ENCODE results near the gene HAUS3.

The HAUS3 gene

DNA sequence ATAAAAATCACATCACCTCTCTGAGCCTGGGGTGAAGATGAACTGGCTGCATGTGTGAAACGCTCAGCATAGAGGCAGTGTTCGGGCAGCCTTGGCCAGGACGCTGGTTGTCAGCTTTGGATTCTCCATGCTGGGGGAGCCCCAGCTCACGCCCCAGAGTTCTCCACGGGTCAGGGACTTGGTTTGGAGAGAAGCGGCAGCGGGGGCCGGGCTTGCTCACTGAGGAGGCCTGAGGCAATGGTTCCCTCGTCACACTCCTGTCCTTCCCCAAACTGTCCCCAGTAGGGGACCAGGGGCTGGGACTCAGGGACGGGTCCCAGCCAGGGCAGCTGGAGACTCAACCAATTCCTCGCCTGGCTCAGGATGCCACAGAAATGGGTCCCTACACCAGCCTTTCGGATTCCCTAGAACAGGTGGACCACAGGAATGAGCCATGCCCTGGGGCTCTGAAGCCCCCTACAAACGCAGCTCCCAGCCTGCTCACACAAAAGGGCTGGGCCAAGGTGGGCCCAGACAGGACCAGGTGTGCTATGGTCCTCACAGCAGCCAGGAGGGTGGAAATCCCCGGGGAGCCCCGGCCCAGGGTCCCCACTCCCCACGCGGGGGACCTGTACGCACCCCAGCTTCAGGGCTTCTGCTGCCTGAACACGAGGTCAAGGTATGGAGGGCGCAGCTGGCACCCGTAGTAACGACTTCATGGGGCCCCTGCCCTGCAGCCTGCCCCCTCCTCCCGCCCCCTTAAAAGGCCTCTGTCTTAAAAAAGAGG is 18.6 kb upstream of the HAUS3 start:
- no peak for ATAC-seq
- TF ChIP-seq ZNF70 (CRISPR knock-in tag; IDR thresholded peaks at IDR 0.05), result no peak
- TF ChIP-seq ZFP30 (CRISPR knock-in tag; IDR thresholded peaks at IDR 0.05), result no peak
- no peak for TF ChIP-seq OSR1 (CRISPR knock-in tag; IDR thresholded peaks at IDR 0.05)
- TF ChIP-seq PPARA (CRISPR knock-in tag; IDR thresholded peaks at IDR 0.05; ENCODE audit: borderline replicate concordance), result no peak
- no peak for TF ChIP-seq SNAI2 (CRISPR knock-in tag; IDR thresholded peaks at IDR 0.05)
- no peak for TF ChIP-seq ARNTL (CRISPR knock-in tag; IDR thresholded peaks at IDR 0.05; ENCODE audit: borderline replicate concordance, low read depth)
- no peak for TF ChIP-seq GLIS3 (CRISPR knock-in tag; IDR thresholded peaks at IDR 0.05)
- TF ChIP-seq, protein P1, sequence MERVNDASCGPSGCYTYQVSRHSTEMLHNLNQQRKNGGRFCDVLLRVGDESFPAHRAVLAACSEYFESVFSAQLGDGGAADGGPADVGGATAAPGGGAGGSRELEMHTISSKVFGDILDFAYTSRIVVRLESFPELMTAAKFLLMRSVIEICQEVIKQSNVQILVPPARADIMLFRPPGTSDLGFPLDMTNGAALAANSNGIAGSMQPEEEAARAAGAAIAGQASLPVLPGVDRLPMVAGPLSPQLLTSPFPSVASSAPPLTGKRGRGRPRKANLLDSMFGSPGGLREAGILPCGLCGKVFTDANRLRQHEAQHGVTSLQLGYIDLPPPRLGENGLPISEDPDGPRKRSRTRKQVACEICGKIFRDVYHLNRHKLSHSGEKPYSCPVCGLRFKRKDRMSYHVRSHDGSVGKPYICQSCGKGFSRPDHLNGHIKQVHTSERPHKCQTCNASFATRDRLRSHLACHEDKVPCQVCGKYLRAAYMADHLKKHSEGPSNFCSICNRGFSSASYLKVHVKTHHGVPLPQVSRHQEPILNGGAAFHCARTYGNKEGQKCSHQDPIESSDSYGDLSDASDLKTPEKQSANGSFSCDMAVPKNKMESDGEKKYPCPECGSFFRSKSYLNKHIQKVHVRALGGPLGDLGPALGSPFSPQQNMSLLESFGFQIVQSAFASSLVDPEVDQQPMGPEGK (CRISPR knock-in tag; IDR thresholded peaks at IDR 0.05; ENCODE audit: borderline replicate concordance), result no peak
- TF ChIP-seq ZNF8 (CRISPR knock-in tag; IDR thresholded peaks at IDR 0.05), result no peak
- TF ChIP-seq, protein P2, sequence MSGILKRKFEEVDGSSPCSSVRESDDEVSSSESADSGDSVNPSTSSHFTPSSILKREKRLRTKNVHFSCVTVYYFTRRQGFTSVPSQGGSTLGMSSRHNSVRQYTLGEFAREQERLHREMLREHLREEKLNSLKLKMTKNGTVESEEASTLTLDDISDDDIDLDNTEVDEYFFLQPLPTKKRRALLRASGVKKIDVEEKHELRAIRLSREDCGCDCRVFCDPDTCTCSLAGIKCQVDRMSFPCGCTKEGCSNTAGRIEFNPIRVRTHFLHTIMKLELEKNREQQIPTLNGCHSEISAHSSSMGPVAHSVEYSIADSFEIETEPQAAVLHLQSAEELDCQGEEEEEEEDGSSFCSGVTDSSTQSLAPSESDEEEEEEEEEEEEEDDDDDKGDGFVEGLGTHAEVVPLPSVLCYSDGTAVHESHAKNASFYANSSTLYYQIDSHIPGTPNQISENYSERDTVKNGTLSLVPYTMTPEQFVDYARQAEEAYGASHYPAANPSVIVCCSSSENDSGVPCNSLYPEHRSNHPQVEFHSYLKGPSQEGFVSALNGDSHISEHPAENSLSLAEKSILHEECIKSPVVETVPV (CRISPR knock-in tag; IDR thresholded peaks at IDR 0.05), result no peak
- no peak for TF ChIP-seq ZFP3 (CRISPR knock-in tag; IDR thresholded peaks at IDR 0.05)
- no peak for TF ChIP-seq TCF4 (CRISPR knock-in tag; IDR thresholded peaks at IDR 0.05; ENCODE audit: borderline replicate concordance)
- no peak for TF ChIP-seq ZC3H10 (CRISPR knock-in tag; IDR thresholded peaks at IDR 0.05)
- TF ChIP-seq BACH2 (CRISPR knock-in tag; IDR thresholded peaks at IDR 0.05; ENCODE audit: borderline replicate concordance), result no peak
- no peak for TF ChIP-seq TOX (CRISPR knock-in tag; IDR thresholded peaks at IDR 0.05; ENCODE audit: borderline replicate concordance)
- no peak for TF ChIP-seq ESRRG (CRISPR knock-in tag; IDR thresholded peaks at IDR 0.05)
- TF ChIP-seq ZNF565 (CRISPR knock-in tag; conservative IDR thresholded peaks at IDR 0.05; ENCODE audit: low read depth), result no peak
- TF ChIP-seq, protein P3, sequence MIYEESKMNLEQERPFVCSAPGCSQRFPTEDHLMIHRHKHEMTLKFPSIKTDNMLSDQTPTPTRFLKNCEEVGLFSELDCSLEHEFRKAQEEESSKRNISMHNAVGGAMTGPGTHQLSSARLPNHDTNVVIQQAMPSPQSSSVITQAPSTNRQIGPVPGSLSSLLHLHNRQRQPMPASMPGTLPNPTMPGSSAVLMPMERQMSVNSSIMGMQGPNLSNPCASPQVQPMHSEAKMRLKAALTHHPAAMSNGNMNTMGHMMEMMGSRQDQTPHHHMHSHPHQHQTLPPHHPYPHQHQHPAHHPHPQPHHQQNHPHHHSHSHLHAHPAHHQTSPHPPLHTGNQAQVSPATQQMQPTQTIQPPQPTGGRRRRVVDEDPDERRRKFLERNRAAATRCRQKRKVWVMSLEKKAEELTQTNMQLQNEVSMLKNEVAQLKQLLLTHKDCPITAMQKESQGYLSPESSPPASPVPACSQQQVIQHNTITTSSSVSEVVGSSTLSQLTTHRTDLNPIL (CRISPR knock-in tag; IDR thresholded peaks at IDR 0.05; ENCODE audit: low read depth), result no peak
- TF ChIP-seq, protein P4, sequence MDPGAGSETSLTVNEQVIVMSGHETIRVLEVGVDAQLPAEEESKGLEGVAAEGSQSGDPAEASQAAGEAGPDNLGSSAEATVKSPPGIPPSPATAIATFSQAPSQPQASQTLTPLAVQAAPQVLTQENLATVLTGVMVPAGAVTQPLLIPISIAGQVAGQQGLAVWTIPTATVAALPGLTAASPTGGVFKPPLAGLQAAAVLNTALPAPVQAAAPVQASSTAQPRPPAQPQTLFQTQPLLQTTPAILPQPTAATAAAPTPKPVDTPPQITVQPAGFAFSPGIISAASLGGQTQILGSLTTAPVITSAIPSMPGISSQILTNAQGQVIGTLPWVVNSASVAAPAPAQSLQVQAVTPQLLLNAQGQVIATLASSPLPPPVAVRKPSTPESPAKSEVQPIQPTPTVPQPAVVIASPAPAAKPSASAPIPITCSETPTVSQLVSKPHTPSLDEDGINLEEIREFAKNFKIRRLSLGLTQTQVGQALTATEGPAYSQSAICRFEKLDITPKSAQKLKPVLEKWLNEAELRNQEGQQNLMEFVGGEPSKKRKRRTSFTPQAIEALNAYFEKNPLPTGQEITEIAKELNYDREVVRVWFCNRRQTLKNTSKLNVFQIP (CRISPR knock-in tag; IDR thresholded peaks at IDR 0.05; ENCODE audit: borderline replicate concordance, low read depth), result no peak
- TF ChIP-seq CSDC2 (CRISPR knock-in tag; IDR thresholded peaks at IDR 0.05), result no peak

DNA sequence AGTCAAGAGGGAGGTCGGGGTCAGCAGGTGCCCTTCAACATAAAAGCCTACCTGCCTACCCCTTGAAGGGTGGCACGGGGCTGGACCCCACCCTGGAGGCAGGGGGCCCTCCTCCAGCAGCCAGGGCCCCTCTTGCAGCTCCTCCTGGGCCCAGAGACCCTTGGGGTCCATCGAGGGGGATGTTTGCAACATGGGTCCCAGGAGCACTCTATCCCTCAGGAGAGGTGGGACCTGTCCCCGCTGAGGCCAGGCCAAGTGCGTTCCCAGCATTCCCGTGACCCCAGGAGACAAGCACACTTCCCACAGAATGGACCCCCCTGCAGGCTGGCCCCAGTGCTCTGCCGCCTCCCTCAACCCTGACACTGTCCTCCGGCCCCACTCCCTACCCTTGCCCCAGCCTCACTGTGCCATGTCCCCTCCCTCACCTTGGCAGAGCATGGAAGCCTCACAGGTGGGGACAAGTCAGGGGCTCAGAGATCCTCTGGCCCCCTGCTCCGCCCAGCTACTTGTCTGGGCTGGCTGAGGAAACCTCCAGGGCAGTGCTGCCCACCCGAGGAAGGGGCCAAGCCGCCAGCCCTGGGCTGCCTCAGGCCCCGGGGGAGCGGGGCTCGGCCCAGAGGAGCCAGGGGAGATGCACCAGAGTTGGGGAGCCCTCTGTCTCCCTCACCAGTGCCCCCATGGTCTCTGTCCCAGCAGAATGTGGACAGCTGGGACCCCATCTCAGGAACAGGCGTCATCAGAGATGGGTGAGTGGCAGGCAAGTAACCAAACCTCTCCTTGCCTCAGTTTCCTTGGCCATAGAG is 17.8 kb upstream of the HAUS3 start:
- no peak for ATAC-seq
- TF ChIP-seq, protein P5, sequence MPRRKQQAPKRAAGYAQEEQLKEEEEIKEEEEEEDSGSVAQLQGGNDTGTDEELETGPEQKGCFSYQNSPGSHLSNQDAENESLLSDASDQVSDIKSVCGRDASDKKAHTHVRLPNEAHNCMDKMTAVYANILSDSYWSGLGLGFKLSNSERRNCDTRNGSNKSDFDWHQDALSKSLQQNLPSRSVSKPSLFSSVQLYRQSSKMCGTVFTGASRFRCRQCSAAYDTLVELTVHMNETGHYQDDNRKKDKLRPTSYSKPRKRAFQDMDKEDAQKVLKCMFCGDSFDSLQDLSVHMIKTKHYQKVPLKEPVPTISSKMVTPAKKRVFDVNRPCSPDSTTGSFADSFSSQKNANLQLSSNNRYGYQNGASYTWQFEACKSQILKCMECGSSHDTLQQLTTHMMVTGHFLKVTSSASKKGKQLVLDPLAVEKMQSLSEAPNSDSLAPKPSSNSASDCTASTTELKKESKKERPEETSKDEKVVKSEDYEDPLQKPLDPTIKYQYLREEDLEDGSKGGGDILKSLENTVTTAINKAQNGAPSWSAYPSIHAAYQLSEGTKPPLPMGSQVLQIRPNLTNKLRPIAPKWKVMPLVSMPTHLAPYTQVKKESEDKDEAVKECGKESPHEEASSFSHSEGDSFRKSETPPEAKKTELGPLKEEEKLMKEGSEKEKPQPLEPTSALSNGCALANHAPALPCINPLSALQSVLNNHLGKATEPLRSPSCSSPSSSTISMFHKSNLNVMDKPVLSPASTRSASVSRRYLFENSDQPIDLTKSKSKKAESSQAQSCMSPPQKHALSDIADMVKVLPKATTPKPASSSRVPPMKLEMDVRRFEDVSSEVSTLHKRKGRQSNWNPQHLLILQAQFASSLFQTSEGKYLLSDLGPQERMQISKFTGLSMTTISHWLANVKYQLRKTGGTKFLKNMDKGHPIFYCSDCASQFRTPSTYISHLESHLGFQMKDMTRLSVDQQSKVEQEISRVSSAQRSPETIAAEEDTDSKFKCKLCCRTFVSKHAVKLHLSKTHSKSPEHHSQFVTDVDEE (CRISPR knock-in tag; IDR thresholded peaks at IDR 0.05), result no peak
- TF ChIP-seq SNAI2 (CRISPR knock-in tag; IDR thresholded peaks at IDR 0.05), result no peak
- TF ChIP-seq OSR1 (CRISPR knock-in tag; IDR thresholded peaks at IDR 0.05), result no peak
- TF ChIP-seq GLIS3 (CRISPR knock-in tag; IDR thresholded peaks at IDR 0.05), result no peak
- no peak for TF ChIP-seq ARNTL (CRISPR knock-in tag; IDR thresholded peaks at IDR 0.05; ENCODE audit: borderline replicate concordance, low read depth)
- TF ChIP-seq ZNF565 (CRISPR knock-in tag; conservative IDR thresholded peaks at IDR 0.05; ENCODE audit: low read depth), result no peak
- no peak for TF ChIP-seq CSDC2 (CRISPR knock-in tag; IDR thresholded peaks at IDR 0.05)
- no peak for TF ChIP-seq BACH2 (CRISPR knock-in tag; IDR thresholded peaks at IDR 0.05; ENCODE audit: borderline replicate concordance)
- TF ChIP-seq, protein P4 (CRISPR knock-in tag; IDR thresholded peaks at IDR 0.05; ENCODE audit: borderline replicate concordance, low read depth), result no peak

Data from SK-N-SH treated with all-trans-retinoic acid at 6 μM for 48 hours (cell line).